ENCODE results near the gene MEGF11. TPM values are rescaled to one million over a fixed set of nuclear protein-coding genes. Genes with fewer than 3 reads are reported as not detected.

MEGF11 gene
- total RNA-seq, 1 experiment from 2014 or later: not detected

GRCh38 chr15:65914981-65915925, 338.3 kb downstream of the MEGF11 start:
- no peaks in the 10 kb centered on the region for H3K36me3 ChIP-seq (ENCODE audit: low read depth)
- H3K4me2 ChIP-seq: no peak overlapping the region
- no peaks in the 10 kb centered on the region for H3K27me3 ChIP-seq (ENCODE audit: insufficient read depth, low read depth)
- CTCF ChIA-PET: interaction anchor here (0.5 kb wide), 1 partner anchor 354 kb away, joined by 3 read pairs; no protein-coding TSS in a partner anchor
- H3K9me3 ChIP-seq (ENCODE audit: insufficient read depth, low read depth): no peaks in the 10 kb centered on the region
- intact Hi-C loops (cut with micrococcal nuclease; ENCODE audit: unreplicated experiment): loop anchor here (10.0 kb wide), 1 partner anchor 280 kb away; no protein-coding TSS in a partner anchor
- TF ChIP-seq EZH2 (IDR thresholded peaks at IDR 0.05; ENCODE audit: low read depth) (no peak), CTCF (conservative IDR thresholded peaks at IDR 0.05) (no peak)
- H3K79me2 ChIP-seq (ENCODE audit: low read depth): no peaks in the 10 kb centered on the region
- no peaks in the 10 kb centered on the region for H4K20me1 ChIP-seq (ENCODE audit: insufficient read depth)
- no peak overlapping the region for H3K27ac ChIP-seq
- no peak overlapping the region for H2AFZ ChIP-seq
- DNase-seq: no peak
- H3K9me2 ChIP-seq (ENCODE audit: insufficient read depth): no peaks in the 10 kb centered on the region
- H3K4me3 ChIP-seq: no peak overlapping the region
- no TSS peak for BruUV-seq (replicated peaks)
- no peaks in the 10 kb centered on the region for H3K4me1 ChIP-seq (replicated peaks; ENCODE audit: insufficient read depth)
- no peaks in the 10 kb centered on the region for H3F3A ChIP-seq (ENCODE audit: insufficient read depth, low read depth)
- POLR2A ChIA-PET (ENCODE audit: unreplicated experiment): no interaction called here

GRCh38 chr15:65914386-65914785, 339.2 kb downstream of the MEGF11 start:
- no peak overlapping the region for H2AFZ ChIP-seq
- TF ChIP-seq EZH2 (IDR thresholded peaks at IDR 0.05; ENCODE audit: low read depth) (no peak), CTCF (conservative IDR thresholded peaks at IDR 0.05) (no peak)
- no TSS peak for BruUV-seq (replicated peaks)
- H3K79me2 ChIP-seq (ENCODE audit: low read depth): no peaks in the 10 kb centered on the region
- POLR2A ChIA-PET (ENCODE audit: unreplicated experiment): no interaction called here
- CTCF ChIA-PET: no interaction called here
- DNase-seq: no peak
- no peaks in the 10 kb centered on the region for H3K36me3 ChIP-seq (ENCODE audit: low read depth)
- no peak overlapping the region for H3K27ac ChIP-seq
- no peaks in the 10 kb centered on the region for H4K20me1 ChIP-seq (ENCODE audit: insufficient read depth)
- no peaks in the 10 kb centered on the region for H3K9me3 ChIP-seq (ENCODE audit: insufficient read depth, low read depth)
- intact Hi-C loops (cut with micrococcal nuclease; ENCODE audit: unreplicated experiment): loop anchor here (10.0 kb wide), 1 partner anchor 280 kb away; no protein-coding TSS in a partner anchor
- H3K27me3 ChIP-seq (ENCODE audit: insufficient read depth, low read depth): no peaks in the 10 kb centered on the region
- no peak overlapping the region for H3K4me3 ChIP-seq
- no peaks in the 10 kb centered on the region for H3K4me1 ChIP-seq (replicated peaks; ENCODE audit: insufficient read depth)
- no peak overlapping the region for H3K4me2 ChIP-seq
- no peaks in the 10 kb centered on the region for H3K9me2 ChIP-seq (ENCODE audit: insufficient read depth)
- no peaks in the 10 kb centered on the region for H3F3A ChIP-seq (ENCODE audit: insufficient read depth, low read depth)

- Histone ChIP-seq H3K9me3 (ENCODE audit: insufficient read depth, low read depth) (no peaks in the 10 kb centered on the region), H3K4me3 (no peak overlapping the region), H3K27me3 (ENCODE audit: insufficient read depth, low read depth) (no peaks in the 10 kb centered on the region), H3K79me2 (ENCODE audit: low read depth) (no peaks in the 10 kb centered on the region), H3F3A (ENCODE audit: insufficient read depth, low read depth) (no peaks in the 10 kb centered on the region), H3K4me2 (no peak overlapping the region), H2AFZ (no peak overlapping the region), H4K20me1 (ENCODE audit: insufficient read depth) (no peaks in the 10 kb centered on the region), H3K4me1 (replicated peaks; ENCODE audit: insufficient read depth) (no peaks in the 10 kb centered on the region), H3K9me2 (ENCODE audit: insufficient read depth) (no peaks in the 10 kb centered on the region), H3K27ac (no peak overlapping the region), H3K36me3 (ENCODE audit: low read depth) (no peaks in the 10 kb centered on the region)
- ChIA-PET POLR2A (ENCODE audit: unreplicated experiment) (no interaction called here), CTCF (no interaction called here)
- no TSS peak for BruUV-seq (replicated peaks)
- no peak for DNase-seq
- TF ChIP-seq CTCF (conservative IDR thresholded peaks at IDR 0.05): no peak
- TF ChIP-seq EZH2 (IDR thresholded peaks at IDR 0.05; ENCODE audit: low read depth): no peak
- intact Hi-C loops (cut with micrococcal nuclease; ENCODE audit: unreplicated experiment): loop anchor here (10.0 kb wide), 1 partner anchor 281 kb away; no protein-coding TSS in a partner anchor
Observed at GRCh38 chr15:65913631-65914199, 339.8 kb downstream of the MEGF11 start.
